Lower leg skin (tissue), 3 donors: ENCODE data around the gene PODN.

Source experiments
- POLR2A ChIP-seq, 2 donors: fragments of 450-650 bp; IDR thresholded peaks; one replicate each; pipeline ENCODE4 v1.6.1; 2016 to 2017; ENCODE audit warnings: antibody characterized with exemption in 2 of 2, mild to moderate bottlenecking in 1 of 2, moderate library complexity in 1 of 2
- TF ChIP-seq, protein P1 (sequence below), 3 donors: fragments of 450-650 bp; IDR thresholded peaks; one replicate each; pipeline ENCODE4 v1.5.1; 2016; ENCODE audit warnings: antibody characterized with exemption in 3 of 3, mild to moderate bottlenecking in 3 of 3, moderate library complexity in 2 of 3

DNA sequence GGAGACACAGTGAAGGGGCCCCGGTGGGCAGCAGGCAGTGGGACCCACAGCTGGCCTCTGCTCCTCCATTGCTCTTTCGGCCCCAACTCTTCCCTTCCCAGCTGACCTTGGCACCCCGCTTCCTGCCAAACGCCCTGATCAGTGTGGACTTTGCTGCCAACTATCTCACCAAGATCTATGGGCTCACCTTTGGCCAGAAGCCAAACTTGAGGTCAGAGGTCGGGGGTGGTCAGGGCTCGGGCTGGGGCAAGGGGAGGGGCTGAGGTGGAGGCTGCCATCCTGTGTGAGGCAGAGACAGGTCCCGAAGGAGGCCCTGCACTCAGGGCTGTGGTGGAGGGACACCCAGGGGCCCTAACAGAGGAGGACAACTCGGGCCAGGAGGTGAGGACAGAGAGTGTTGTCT, 13.7 kb downstream of the PODN start:
- TF ChIP-seq, protein P1, sequence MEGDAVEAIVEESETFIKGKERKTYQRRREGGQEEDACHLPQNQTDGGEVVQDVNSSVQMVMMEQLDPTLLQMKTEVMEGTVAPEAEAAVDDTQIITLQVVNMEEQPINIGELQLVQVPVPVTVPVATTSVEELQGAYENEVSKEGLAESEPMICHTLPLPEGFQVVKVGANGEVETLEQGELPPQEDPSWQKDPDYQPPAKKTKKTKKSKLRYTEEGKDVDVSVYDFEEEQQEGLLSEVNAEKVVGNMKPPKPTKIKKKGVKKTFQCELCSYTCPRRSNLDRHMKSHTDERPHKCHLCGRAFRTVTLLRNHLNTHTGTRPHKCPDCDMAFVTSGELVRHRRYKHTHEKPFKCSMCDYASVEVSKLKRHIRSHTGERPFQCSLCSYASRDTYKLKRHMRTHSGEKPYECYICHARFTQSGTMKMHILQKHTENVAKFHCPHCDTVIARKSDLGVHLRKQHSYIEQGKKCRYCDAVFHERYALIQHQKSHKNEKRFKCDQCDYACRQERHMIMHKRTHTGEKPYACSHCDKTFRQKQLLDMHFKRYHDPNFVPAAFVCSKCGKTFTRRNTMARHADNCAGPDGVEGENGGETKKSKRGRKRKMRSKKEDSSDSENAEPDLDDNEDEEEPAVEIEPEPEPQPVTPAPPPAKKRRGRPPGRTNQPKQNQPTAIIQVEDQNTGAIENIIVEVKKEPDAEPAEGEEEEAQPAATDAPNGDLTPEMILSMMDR (IDR thresholded peaks at IDR 0.05) = no peak
- TF ChIP-seq POLR2A (IDR thresholded peaks at IDR 0.05) = no peak
